Fibroblast of lung (primary cell): ENCODE data around the gene CFAP299. TPM values are rescaled to one million over a fixed set of nuclear protein-coding genes. Genes with fewer than 3 reads are reported as not detected.

Experiments
- DNase-seq, 2 donors: peaks; one replicate each; pipeline versions ENCODE4 v3.0.0 to v3.0.0-alpha.2; 2010; ENCODE audit warnings: low read depth in 2 of 2
- H2AFZ ChIP-seq: 2 replicates; pipeline ENCODE4 v1.5.1; 2012; ENCODE audit warnings: low read length, control low read depth, inconsistent platforms
- H3K27ac ChIP-seq: 2 replicates; pipeline ENCODE4 v1.5.1; 2011; ENCODE audit warnings: low read length, control low read depth; ENCODE audit not compliant: insufficient read depth
- H3K27me3 ChIP-seq: 2 replicates; pipeline ENCODE4 v1.5.1; 2011; ENCODE audit warnings: mild to moderate bottlenecking, low read length; ENCODE audit not compliant: control insufficient read depth, insufficient read depth
- H3K36me3 ChIP-seq: 2 replicates; pipeline ENCODE4 v1.5.1; 2011; ENCODE audit warnings: low read length; ENCODE audit not compliant: control insufficient read depth, insufficient read depth
- H3K4me1 ChIP-seq: 2 replicates; pipeline ENCODE4 v1.5.1; 2011; ENCODE audit warnings: low read length; ENCODE audit not compliant: control insufficient read depth, insufficient read depth; ENCODE audit errors: extremely low read depth
- H3K4me2 ChIP-seq: 2 replicates; pipeline ENCODE4 v1.5.1; 2011; ENCODE audit warnings: low read length, control low read depth; ENCODE audit not compliant: insufficient read depth; ENCODE audit errors: extremely low read depth
- H3K4me3 ChIP-seq, 4 experiments: fragments of 200-600 bp in 1 of 4; sonication (generic) in 1 of 4; replicated peaks in 1 of 4; 2 replicates each; pipeline ENCODE4 v1.5.1; 2011 to 2016; ENCODE audit warnings: low read length in 4 of 4, low read depth in 3 of 4, mild to moderate bottlenecking in 3 of 4, control low read depth in 2 of 4, inconsistent platforms in 1 of 4, mixed read lengths in 1 of 4; ENCODE audit not compliant: insufficient read depth in 1 of 4; ENCODE audit errors: control extremely low read depth in 1 of 4
- H3K79me2 ChIP-seq: 2 replicates; pipeline ENCODE4 v1.5.1; 2012; ENCODE audit warnings: mild to moderate bottlenecking, low read length, inconsistent platforms; ENCODE audit not compliant: control insufficient read depth, insufficient read depth
- H3K9ac ChIP-seq: 2 replicates; pipeline ENCODE4 v1.5.1; 2011; ENCODE audit warnings: mild to moderate bottlenecking, low read length, control low read depth; ENCODE audit not compliant: insufficient read depth
- H3K9me3 ChIP-seq: 2 replicates; pipeline ENCODE4 v1.5.1; 2012; ENCODE audit warnings: low read depth, low read length; ENCODE audit not compliant: control insufficient read depth, insufficient read depth
- H4K20me1 ChIP-seq: 2 replicates; pipeline ENCODE4 v1.5.1; 2011; ENCODE audit warnings: low read length; ENCODE audit not compliant: control insufficient read depth, insufficient read depth; ENCODE audit errors: extremely low read depth
- EZH2 ChIP-seq: IDR thresholded peaks from 2 replicates; pipeline ENCODE4 v1.5.1; 2012; ENCODE audit warnings: low read length, control low read depth, mild to moderate bottlenecking; ENCODE audit errors: missing control alignments
- polyA plus RNA-seq, 2 donors: library from polyadenylated mRNA; depleted of rRNA in 1 of 2; stranded (reverse) in 1 of 2; unstranded in 1 of 2; fragments of >200 nt; gene quantifications; 2 replicates each; pipeline ENCODE4 v1.2.1, GENCODE V29; 2011 to 2012; ENCODE audit warnings: missing spikeins in 1 of 2
- total RNA-seq: library from RNA; depleted of rRNA; stranded (reverse); fragments of >200 nt; gene quantifications from 2 replicates; pipeline ENCODE4 v1.2.1, GENCODE V29; 2014
- TF ChIP-seq, protein P1 (sequence below), 2 donors: IDR thresholded peaks in 1 of 2; conservative IDR thresholded peaks in 1 of 2; 1 replicate in 1 of 2; 2 replicates in 1 of 2; pipeline ENCODE4 v1.5.1; 2011 to 2012; ENCODE audit warnings: low read length in 2 of 2, control low read depth in 1 of 2, inconsistent platforms in 1 of 2, low read depth in 1 of 2, mild to moderate bottlenecking in 1 of 2

CFAP299 gene
- total and polyA plus RNA-seq, 2 donors (not counting 1 experiment from before 2014, with no cell fraction given), result 0.79 to 16.2 TPM

- Histone ChIP-seq H3K9me3 (no peaks in the 10 kb centered on the region), H3K4me1 (no peaks in the 10 kb centered on the region), H3K27ac (no peak overlapping the region), H3K9ac (no peak overlapping the region), H2AFZ (no peak overlapping the region), H3K4me3 (no peak overlapping the region), H3K79me2 (no peaks in the 10 kb centered on the region), H3K36me3 (no peaks in the 10 kb centered on the region), H4K20me1 (no peaks in the 10 kb centered on the region), H3K27me3 (no peaks in the 10 kb centered on the region), H3K4me2 (no peak overlapping the region)
- DNase-seq, result no peak
- no peak for TF ChIP-seq EZH2
- TF ChIP-seq, protein P1, sequence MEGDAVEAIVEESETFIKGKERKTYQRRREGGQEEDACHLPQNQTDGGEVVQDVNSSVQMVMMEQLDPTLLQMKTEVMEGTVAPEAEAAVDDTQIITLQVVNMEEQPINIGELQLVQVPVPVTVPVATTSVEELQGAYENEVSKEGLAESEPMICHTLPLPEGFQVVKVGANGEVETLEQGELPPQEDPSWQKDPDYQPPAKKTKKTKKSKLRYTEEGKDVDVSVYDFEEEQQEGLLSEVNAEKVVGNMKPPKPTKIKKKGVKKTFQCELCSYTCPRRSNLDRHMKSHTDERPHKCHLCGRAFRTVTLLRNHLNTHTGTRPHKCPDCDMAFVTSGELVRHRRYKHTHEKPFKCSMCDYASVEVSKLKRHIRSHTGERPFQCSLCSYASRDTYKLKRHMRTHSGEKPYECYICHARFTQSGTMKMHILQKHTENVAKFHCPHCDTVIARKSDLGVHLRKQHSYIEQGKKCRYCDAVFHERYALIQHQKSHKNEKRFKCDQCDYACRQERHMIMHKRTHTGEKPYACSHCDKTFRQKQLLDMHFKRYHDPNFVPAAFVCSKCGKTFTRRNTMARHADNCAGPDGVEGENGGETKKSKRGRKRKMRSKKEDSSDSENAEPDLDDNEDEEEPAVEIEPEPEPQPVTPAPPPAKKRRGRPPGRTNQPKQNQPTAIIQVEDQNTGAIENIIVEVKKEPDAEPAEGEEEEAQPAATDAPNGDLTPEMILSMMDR (conservative IDR thresholded peaks at IDR 0.05 in 1 of 2, IDR thresholded peaks at IDR 0.05 in 1 of 2; ENCODE audit: low read depth in 1 of 2, low read length in 2 of 2), result no peak
Observed at GRCh38 chr4:80568891-80569290, 233.4 kb downstream of the CFAP299 start.

- DNase-seq, result peak in 1 of 2 donors; percentile 0
- no peak overlapping the region for H3K4me2 ChIP-seq
Observed at GRCh38 chr4:80576796-80577195, 241.3 kb downstream of the CFAP299 start.

GRCh38 chr4:80578001-80578400, 242.5 kb downstream of the CFAP299 start:
- Histone ChIP-seq H3K79me2 (no peaks in the 10 kb centered on the region), H3K4me2 (no peak overlapping the region), H2AFZ (no peak overlapping the region), H3K9ac (no peak overlapping the region), H3K27me3 (no peaks in the 10 kb centered on the region), H3K9me3 (no peaks in the 10 kb centered on the region), H3K27ac (no peak overlapping the region), H3K4me3 (no peak overlapping the region), H3K4me1 (no peaks in the 10 kb centered on the region), H4K20me1 (no peaks in the 10 kb centered on the region), H3K36me3 (no peaks in the 10 kb centered on the region)
- TF ChIP-seq, protein P1 (conservative IDR thresholded peaks at IDR 0.05 in 1 of 2, IDR thresholded peaks at IDR 0.05 in 1 of 2; ENCODE audit: low read depth in 1 of 2, low read length in 2 of 2), result no peak
- no peak for TF ChIP-seq EZH2
- DNase-seq, result no peak

More at GRCh38 chr4:80576796-80577195, 241.3 kb downstream of the CFAP299 start:
- no peak overlapping the region for H2AFZ ChIP-seq
- no peaks in the 10 kb centered on the region for H4K20me1 ChIP-seq
- TF ChIP-seq EZH2, result no peak
- TF ChIP-seq, protein P1 (conservative IDR thresholded peaks at IDR 0.05 in 1 of 2, IDR thresholded peaks at IDR 0.05 in 1 of 2; ENCODE audit: low read depth in 1 of 2, low read length in 2 of 2), result no peak
- H3K9ac ChIP-seq, result no peak overlapping the region
- no peak overlapping the region for H3K27ac ChIP-seq
- H3K4me1 ChIP-seq, result no peaks in the 10 kb centered on the region
- H3K79me2 ChIP-seq, result no peaks in the 10 kb centered on the region
- no peak overlapping the region for H3K4me3 ChIP-seq
- H3K36me3 ChIP-seq, result no peaks in the 10 kb centered on the region
- H3K27me3 ChIP-seq, result no peaks in the 10 kb centered on the region
- no peaks in the 10 kb centered on the region for H3K9me3 ChIP-seq
